ENCODE results near the gene CSK.
"Not testable (repeated sequence)": the region's sequence is repeated elsewhere in the genome, so short reads cannot be mapped to it uniquely, and the experiment has no call there.

Gene CSK

GRCh38 chr15:74781431-74782258 is at the start of gene CSK:
CSK (plus strand) TSS chr15:74782080; CDS start chr15:74798298, 16,218 bp downstream.
- DNase-seq (ENCODE audit: low spot score), result peak; percentile 67

- DNase-seq (ENCODE audit: low spot score), result no peak
Measured at GRCh38 chr15:74732846-74733245, 49.0 kb upstream of the CSK start.

GRCh38 chr15:74733269-74733668 is 48.6 kb upstream of the CSK start:
- no peak for DNase-seq (ENCODE audit: low spot score)

DNA sequence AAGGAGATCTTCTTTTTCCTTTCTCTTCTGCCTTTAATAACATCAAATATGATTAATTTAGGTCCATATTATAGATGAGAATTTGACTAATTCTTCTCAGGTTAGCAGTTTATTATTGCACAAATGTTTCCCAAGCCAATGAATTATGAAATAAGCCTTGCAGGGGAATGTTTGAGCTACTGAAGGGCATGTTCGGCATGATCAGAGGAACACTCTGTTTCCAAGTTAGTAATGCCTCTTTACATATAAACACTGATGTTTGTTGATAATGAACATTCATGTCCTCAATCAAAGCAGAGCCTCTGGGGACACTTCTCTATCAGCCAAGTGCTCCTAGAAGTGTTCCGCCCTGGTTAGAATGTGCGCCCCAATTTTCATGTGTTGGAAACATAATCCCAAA is 46.6 kb upstream of the CSK start:
- DNase-seq (ENCODE audit: low spot score), result no peak

DNA sequence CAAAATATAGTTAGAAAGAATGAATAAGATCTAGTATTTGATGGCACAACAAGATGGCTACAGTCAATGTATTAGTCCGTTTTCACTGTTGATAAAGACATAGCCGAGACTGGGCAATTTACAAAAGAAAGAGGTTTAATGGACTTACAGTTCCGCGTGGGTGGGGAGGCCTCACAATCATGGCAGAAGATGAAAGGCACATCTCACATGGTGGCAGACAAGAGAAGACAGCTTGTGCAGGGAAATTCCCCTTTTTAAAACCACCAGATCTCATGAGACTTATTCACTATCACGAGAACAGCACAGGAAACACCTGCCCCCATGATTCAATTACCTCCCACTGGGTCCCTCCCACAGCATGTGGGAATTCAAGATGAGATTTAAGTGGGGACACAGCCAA is 43.6 kb upstream of the CSK start:
- DNase-seq (ENCODE audit: low spot score), result not testable (repeated sequence)

- no peak for DNase-seq (ENCODE audit: low spot score)
Measured at GRCh38 chr15:74742422-74742821, 39.5 kb upstream of the CSK start.

DNA sequence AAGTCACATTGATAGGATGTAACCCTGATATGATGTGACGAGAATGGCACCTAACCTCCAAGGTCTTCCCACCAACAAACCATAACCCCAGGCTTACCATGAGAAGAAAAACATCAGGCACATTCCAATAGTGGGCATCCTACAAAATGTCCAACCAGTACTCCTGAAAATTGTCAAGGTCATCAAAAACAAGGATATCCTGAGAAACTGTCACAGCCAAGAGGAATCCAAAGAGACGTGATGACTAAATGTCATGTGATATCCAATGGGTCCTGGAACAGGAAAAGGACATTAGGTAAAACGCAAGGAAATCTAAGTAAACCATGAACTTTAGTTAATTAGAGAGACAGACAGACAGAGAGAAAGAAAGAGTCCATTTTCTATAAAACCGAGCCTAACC is 35.5 kb upstream of the CSK start:
- DNase-seq (ENCODE audit: low spot score), result peak; percentile 29

DNA sequence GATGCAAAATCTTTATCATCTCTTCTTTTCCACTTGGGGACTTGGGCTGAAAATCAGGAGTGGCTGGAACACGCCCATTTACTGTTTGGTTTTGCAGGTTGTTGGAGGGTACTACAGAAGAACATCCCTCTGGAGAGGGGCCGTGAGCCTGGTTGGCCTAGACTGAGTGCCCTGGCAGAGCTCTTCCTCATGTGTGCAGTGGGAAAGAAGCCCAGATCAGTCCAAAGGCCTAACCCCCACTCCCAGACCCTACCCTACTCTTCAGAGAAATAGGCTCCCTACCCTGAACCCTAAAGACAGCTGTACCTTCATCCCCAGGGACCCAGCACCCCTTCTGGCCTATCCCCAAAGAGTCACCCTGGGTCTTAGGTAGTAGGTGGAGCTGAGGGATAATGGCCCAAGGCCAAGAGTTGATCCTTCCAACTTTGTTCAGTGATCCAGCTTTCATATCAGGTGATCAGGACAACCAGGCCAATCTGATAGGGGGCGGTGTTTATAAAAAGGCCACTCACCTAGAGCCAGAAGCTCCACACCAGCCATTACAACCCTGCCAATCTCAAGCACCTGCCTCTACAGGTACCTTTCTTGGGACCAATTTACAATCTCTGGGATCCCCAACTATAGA is 33.4 kb upstream of the CSK start, which contains the start of gene CYP1A2:
CYP1A2 (plus strand) TSS at position 524 of the 625 bp plus-strand sequence. CDS start 894 bp downstream, outside the sequence.
- DNase-seq (ENCODE audit: low spot score), result no peak

DNA sequence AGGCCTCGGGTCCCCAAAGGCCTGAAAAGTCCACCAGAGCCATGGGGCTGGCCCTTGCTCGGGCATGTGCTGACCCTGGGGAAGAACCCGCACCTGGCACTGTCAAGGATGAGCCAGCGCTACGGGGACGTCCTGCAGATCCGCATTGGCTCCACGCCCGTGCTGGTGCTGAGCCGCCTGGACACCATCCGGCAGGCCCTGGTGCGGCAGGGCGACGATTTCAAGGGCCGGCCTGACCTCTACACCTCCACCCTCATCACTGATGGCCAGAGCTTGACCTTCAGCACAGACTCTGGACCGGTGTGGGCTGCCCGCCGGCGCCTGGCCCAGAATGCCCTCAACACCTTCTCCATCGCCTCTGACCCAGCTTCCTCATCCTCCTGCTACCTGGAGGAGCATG is 32.0 kb upstream of the CSK start:
- DNase-seq (ENCODE audit: low spot score), result no peak

DNA sequence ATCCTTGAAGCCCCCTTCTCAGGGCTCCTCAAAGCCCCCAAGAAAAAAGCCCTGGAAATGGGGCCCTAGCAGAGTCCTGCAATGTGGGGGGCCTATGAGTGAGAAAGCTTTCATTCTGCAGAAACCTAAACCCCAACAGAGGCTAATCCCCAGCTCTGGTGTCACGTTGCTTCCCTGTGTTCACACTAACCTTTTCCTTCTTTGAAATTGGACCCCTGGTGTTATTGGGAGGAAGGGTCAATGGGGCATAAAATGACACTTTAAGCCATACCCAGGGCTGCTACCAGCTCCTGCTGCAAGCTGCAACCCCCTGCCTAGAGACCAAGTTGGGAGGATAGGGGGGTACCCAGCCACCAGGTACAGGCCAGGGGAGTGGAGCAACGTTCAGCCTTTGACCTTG is 31.1 kb upstream of the CSK start:
- DNase-seq (ENCODE audit: low spot score), result no peak

DNA sequence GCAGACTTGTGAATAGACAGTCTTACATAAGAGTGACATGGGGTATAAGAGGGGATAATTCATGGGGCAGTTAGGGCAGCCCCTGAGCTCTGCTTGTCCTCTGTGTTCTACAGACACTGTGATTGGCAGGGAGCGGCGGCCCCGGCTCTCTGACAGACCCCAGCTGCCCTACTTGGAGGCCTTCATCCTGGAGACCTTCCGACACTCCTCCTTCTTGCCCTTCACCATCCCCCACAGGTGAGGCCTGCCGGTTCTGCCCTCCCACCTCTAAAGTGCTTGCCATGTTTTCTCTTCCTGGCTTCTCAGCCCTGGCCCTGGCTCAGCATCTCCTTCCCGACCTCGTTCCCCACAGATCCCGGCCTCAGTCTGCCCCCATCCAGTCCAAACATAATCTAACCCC is 29.9 kb upstream of the CSK start:
- DNase-seq (ENCODE audit: low spot score), result no peak

DNA sequence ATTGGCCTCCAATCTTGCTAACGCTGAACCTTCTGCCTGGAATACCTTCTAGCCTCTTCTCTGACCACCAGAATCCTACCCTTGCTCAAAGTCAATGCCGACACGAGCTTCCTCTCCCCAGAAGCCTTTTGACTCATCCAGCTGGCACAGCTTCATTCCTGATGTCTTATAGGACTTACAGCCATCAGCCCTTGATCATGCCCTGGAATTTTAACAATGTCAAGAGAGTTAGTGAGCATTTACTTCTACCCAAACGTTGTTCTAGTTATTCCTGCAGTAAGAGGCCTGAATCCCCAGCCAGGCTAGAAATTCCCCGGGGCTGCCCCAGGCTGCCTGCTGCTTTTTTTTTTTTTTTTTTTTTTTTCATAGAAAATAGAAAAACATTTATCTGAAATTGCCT is 29.3 kb upstream of the CSK start:
- no peak for DNase-seq (ENCODE audit: low spot score)

GRCh38 chr15:74754593-74755215 is 27.2 kb upstream of the CSK start:
- DNase-seq (ENCODE audit: low spot score), result no peak

DNA sequence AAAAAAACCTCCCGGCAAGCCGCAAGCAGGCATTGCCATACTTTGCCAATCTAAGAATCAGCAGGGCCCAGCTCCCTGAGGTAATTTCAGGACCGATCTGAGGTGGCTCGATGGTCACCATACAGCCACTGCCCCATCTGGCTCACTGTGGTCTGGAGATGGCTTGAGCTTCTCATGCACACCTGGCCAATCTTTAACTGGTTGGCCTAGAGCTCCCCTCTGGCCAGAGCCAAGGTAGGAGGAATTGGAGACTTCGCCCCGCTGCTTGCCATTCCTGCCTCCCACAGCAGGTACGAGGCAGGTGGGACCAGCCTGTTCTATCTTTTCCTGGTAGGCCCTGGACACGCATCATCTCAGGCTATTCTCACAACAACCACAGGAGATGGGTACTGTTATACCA is 23.1 kb upstream of the CSK start:
- no peak for DNase-seq (ENCODE audit: low spot score)

GRCh38 chr15:74762791-74763150 is 19.1 kb upstream of the CSK start:
- DNase-seq (ENCODE audit: low spot score), result no peak

DNA sequence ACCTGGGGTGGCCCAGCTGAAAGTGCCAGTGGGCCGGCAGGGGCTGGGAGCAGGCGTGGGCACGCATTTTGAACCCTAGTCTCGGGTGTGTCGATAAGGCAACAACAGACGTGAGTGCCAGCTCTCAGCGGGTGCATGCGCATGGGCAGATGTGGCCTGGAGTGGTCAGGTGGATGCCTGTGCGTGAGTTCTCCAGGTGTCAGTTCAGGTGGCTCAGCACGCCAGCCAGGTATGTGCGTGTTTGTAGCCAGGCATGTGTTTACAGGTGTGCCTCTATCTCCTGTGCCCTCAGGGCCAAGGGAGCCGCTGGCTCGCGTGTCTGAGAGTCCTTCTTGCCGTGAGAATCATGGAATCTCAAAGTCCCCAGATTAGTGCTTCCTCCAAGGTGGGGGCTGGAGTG is 18.5 kb upstream of the CSK start:
- no peak for DNase-seq (ENCODE audit: low spot score)

DNA sequence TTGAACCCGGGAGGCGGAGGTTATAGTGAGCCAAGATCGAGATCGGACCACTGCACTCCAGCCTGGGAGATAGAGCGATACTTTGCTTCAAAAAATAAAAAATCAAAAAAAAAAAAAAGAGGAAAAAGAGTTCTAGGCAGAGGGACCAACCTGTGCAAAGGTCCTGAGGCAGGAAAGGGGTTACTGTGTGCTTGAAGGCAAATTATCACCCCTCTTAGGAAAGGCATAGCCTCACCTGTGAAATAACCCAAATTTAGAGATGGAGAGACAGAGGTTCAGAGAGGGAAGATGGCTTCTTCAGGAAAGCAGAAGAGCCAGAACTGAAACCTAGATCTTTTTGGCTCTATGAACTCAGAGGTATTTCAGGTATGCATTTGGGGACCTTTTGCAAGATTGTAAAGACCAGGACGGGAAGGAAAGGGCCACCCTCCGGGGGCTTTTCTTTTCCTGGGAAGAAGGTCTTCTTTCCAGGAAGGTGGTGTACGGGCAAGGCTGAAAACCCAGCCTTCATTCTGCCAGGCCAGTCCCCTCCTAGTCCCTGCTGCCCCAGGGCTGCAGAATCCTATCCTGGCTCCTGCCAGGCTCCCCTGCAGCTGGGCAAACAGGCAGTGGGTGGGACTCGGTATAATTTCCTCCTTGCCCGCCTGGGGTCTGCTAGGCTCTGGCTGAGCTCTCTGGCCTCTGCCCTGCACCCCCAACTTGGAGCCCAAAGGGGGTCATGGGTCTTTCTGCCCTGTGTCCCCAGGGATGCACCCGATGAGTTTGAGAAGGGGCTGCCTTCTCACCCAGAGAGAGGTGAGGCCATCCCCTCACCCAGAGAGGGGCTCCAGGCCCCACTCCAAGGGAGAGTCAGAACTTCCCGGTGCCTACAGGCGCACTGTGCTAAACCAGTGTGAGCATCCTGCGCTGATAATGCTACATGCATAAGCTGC is 14.4 kb upstream of the CSK start:
- DNase-seq (ENCODE audit: low spot score), result no peak

GRCh38 chr15:74768099-74768770 is 13.6 kb upstream of the CSK start:
- DNase-seq (ENCODE audit: low spot score), result no peak

- DNase-seq (ENCODE audit: low spot score), result peak; percentile 63
Measured at GRCh38 chr15:74768771-74769342, 13.0 kb upstream of the CSK start.

DNA sequence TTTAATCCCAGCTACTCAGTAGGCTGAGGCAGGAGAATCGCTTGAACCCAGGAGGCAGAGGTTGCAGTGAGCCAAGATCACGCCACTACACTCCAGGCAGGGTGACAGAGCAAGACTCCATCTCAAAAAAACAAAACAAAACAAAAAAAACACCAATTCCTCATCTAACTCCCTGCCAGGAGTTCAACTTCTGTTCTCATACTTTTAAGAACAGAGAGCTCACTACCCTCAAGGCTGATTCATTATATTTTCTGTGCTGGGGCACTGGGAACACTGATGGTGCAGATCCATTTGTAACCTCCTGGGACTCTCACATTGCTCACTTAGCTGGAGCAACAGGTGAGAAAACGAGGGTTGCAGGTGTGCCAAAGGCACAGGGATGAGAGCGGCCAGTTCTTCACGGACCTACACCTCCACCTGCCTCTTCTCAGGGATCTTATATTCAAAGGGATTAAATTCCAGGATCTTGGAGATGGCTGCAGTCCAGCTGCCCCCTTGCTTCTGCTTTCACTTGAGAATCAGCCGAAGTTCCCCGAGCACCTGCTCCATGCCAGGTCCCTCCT is 12.3 kb upstream of the CSK start:
- DNase-seq (ENCODE audit: low spot score), result no peak
